DND-41 (cell line): ENCODE measurements around the gene PSMB1.

ENCODE experiments used
- ATAC-seq: fragments of 200-7000 bp; cut with Tn5 transposase; 3 replicates; pipeline ENCODE4 v1.9.1; 2021; ENCODE audit warnings: low read depth; ENCODE audit not compliant: insufficient read depth
- DNase-seq: peaks from one replicate; pipeline ENCODE4 v3.0.0-alpha.2; 2020
- H2AFZ ChIP-seq: 2 replicates; pipeline ENCODE4 v1.6.0; 2012; ENCODE audit warnings: low read depth, low read length
- H3K27ac ChIP-seq: 2 replicates; pipeline ENCODE4 v1.5.1; 2012; ENCODE audit warnings: low read length, inconsistent platforms
- H3K27me3 ChIP-seq: fragments of 200-600 bp; sonication (generic); 2 replicates; pipeline ENCODE4 v1.6.0; 2012; ENCODE audit warnings: low read length, mild to moderate bottlenecking, inconsistent platforms; ENCODE audit not compliant: insufficient read depth, poor library complexity
- H3K36me3 ChIP-seq: 2 replicates; pipeline ENCODE4 v1.5.1; 2012; ENCODE audit warnings: low read length, inconsistent platforms; ENCODE audit not compliant: insufficient read depth
- H3K4me1 ChIP-seq: 2 replicates; pipeline ENCODE4 v1.5.1; 2012; ENCODE audit warnings: mild to moderate bottlenecking, low read length; ENCODE audit not compliant: insufficient read depth
- H3K4me2 ChIP-seq: 2 replicates; pipeline ENCODE4 v1.6.0; 2012; ENCODE audit warnings: mild to moderate bottlenecking, moderate library complexity, low read length, inconsistent platforms; ENCODE audit not compliant: insufficient read depth
- H3K4me3 ChIP-seq, 2 experiments: fragments of 200-600 bp in 1 of 2; shearing (Covaris generic) in 1 of 2; 2 replicates each; pipeline ENCODE4 v1.5.1; 2012 to 2016; ENCODE audit warnings: inconsistent platforms in 2 of 2, low read length in 2 of 2, mild to moderate bottlenecking in 2 of 2, low read depth in 1 of 2, moderate library complexity in 1 of 2
- H3K79me2 ChIP-seq: 2 replicates; pipeline ENCODE4 v1.6.0; 2012; ENCODE audit warnings: low read length, inconsistent platforms; ENCODE audit not compliant: insufficient read depth
- H3K9ac ChIP-seq: 2 replicates; pipeline ENCODE4 v1.6.0; 2012; ENCODE audit warnings: low read depth, mild to moderate bottlenecking, inconsistent platforms, low read length, moderate library complexity
- H3K9me3 ChIP-seq: 2 replicates; pipeline ENCODE4 v1.5.1; 2012; ENCODE audit warnings: low read length, moderate library complexity, mild to moderate bottlenecking, inconsistent platforms; ENCODE audit not compliant: insufficient read depth, severe bottlenecking
- H4K20me1 ChIP-seq: 2 replicates; pipeline ENCODE4 v1.6.0; 2012; ENCODE audit warnings: low read length; ENCODE audit not compliant: insufficient read depth
- CTCF ChIP-seq: IDR thresholded peaks from 2 replicates; pipeline ENCODE4 v1.5.1; 2012; ENCODE audit warnings: borderline replicate concordance, low read length, moderate library complexity, mild to moderate bottlenecking; ENCODE audit not compliant: poor library complexity, severe bottlenecking; ENCODE audit errors: extremely low read depth
- EZH2 ChIP-seq: IDR thresholded peaks from 3 replicates; pipeline ENCODE4 v1.6.1; 2012; ENCODE audit warnings: borderline replicate concordance, low read depth, mild to moderate bottlenecking, moderate library complexity, low read length, inconsistent platforms; ENCODE audit not compliant: severe bottlenecking

Gene PSMB1

GRCh38 chr6:170590725-170591124 is 37.6 kb upstream of the PSMB1 start:
- TF ChIP-seq CTCF (no peak), EZH2 (no peak)
- Histone ChIP-seq H3K4me2 (no peak overlapping the region), H4K20me1 (no peaks in the 10 kb centered on the region), H3K79me2 (no peaks in the 10 kb centered on the region), H3K36me3 (no peaks in the 10 kb centered on the region), H3K4me3 (no peak overlapping the region), H3K9me3 (peaks cover 16% of the 10 kb centered on the region), H3K27ac (no peak overlapping the region), H2AFZ (no peak overlapping the region), H3K9ac (no peak overlapping the region), H3K27me3 (no peaks in the 10 kb centered on the region), H3K4me1 (peaks cover 1% of the 10 kb centered on the region; the same call in 1 of the 2 replicates)
- DNase-seq: no peak
- no peak for ATAC-seq

GRCh38 chr6:170584954-170585498 is 31.9 kb upstream of the PSMB1 start:
- no peaks in the 10 kb centered on the region for H3K27me3 ChIP-seq
- H3K4me2 ChIP-seq: peak overlapping the region; percentile 80
- H2AFZ ChIP-seq: peak overlapping the region; percentile 97
- H3K79me2 ChIP-seq: peaks cover 34% of the 10 kb centered on the region
- peak overlapping the region; percentile 84 for H3K27ac ChIP-seq
- no peak for DNase-seq
- TF ChIP-seq EZH2: no peak
- TF ChIP-seq CTCF: no peak
- peaks cover 3% of the 10 kb centered on the region for H3K9me3 ChIP-seq
- H4K20me1 ChIP-seq: peaks cover 9% of the 10 kb centered on the region; the same call in 1 of the 2 replicates
- peak overlapping the region; percentile 73 to 99 for H3K4me3 ChIP-seq
- H3K36me3 ChIP-seq: peaks cover 36% of the 10 kb centered on the region
- H3K9ac ChIP-seq: peak overlapping the region; percentile 88
- no peak for ATAC-seq
- H3K4me1 ChIP-seq: peaks cover 28% of the 10 kb centered on the region

GRCh38 chr6:170584181-170584953 is 31.3 kb upstream of the PSMB1 start, which contains the start of gene PDCD2:
Gene PDCD2, minus strand, starts transcription at chr6:170584637. Its CDS starts 56 bp downstream, at chr6:170584581.
- no peak for TF ChIP-seq EZH2
- Histone ChIP-seq H3K4me3 (peak within 1 kb of the TSS; percentile 73 to 99), H3K9me3 (no peaks in the 10 kb centered on the region), H3K4me1 (peaks cover 28% of the 10 kb centered on the region), H3K36me3 (peaks cover 43% of the 10 kb centered on the region), H4K20me1 (peaks cover 9% of the 10 kb centered on the region; the same call in 1 of the 2 replicates), H3K4me2 (peak within 1 kb of the TSS; percentile 80), H3K9ac (peak within 1 kb of the TSS; percentile 88), H3K79me2 (peaks cover 34% of the 10 kb centered on the region), H2AFZ (peak within 1 kb of the TSS; percentile 97), H3K27me3 (no peaks in the 10 kb centered on the region), H3K27ac (peak within 1 kb of the TSS; percentile 84)
- peak; percentile 94 for DNase-seq
- peak; percentile 94 for ATAC-seq

- peak overlapping the region; percentile 80 for H3K27ac ChIP-seq
- peak overlapping the region; percentile 72 for H2AFZ ChIP-seq
- DNase-seq: no peak
- peaks cover 9% of the 10 kb centered on the region; the same call in 1 of the 2 replicates for H4K20me1 ChIP-seq
- peaks cover 28% of the 10 kb centered on the region for H3K4me1 ChIP-seq
- no peaks in the 10 kb centered on the region for H3K27me3 ChIP-seq
- peaks cover 34% of the 10 kb centered on the region for H3K79me2 ChIP-seq
- H3K9ac ChIP-seq: peak overlapping the region; percentile 88
- peaks cover 49% of the 10 kb centered on the region for H3K36me3 ChIP-seq
- peak overlapping the region; percentile 80 for H3K4me2 ChIP-seq
- no peak for ATAC-seq
- peak overlapping the region; percentile 73 to 99 for H3K4me3 ChIP-seq
- H3K9me3 ChIP-seq: no peaks in the 10 kb centered on the region
- no peak for TF ChIP-seq CTCF
- TF ChIP-seq EZH2: no peak
Observed at GRCh38 chr6:170583756-170584180, 30.7 kb upstream of the PSMB1 start.
